WTC11 (cell line): ENCODE data around the gene RNF17. TPM values are rescaled to one million over a fixed set of nuclear protein-coding genes. Genes with fewer than 3 reads are reported as not detected.

ENCODE experiments used
- CBFB ChIP-seq: sonication (generic); formaldehyde crosslinking; IDR thresholded peaks from 2 replicates; pipeline ENCODE4 v1.8.1; 2022; ENCODE audit warnings: mild to moderate bottlenecking, low read depth, missing genetic modification reagents
- CREM ChIP-seq: sonication (generic); formaldehyde crosslinking; IDR thresholded peaks from 2 replicates; pipeline ENCODE4 v1.8.1; 2022; ENCODE audit warnings: mild to moderate bottlenecking, missing genetic modification reagents, moderate library complexity
- GTF2I ChIP-seq: fragments of 250-450 bp; sonication (Bioruptor Pico); conservative IDR thresholded peaks from 2 replicates; pipeline ENCODE4 v1.4.0; 2021; ENCODE audit warnings: mild to moderate bottlenecking
- MXD4 ChIP-seq: fragments of 250-450 bp; sonication (Bioruptor Pico); IDR thresholded peaks from 2 replicates; pipeline ENCODE4 v1.8.0; 2021; ENCODE audit warnings: mild to moderate bottlenecking, moderate library complexity, borderline replicate concordance
- NFATC4 ChIP-seq: fragments of 250-450 bp; sonication (Bioruptor Pico); IDR thresholded peaks from 2 replicates; pipeline ENCODE4 v1.9.0; 2021; ENCODE audit warnings: mild to moderate bottlenecking
- NFE2L1 ChIP-seq: sonication (generic); formaldehyde crosslinking; IDR thresholded peaks from 2 replicates; pipeline ENCODE4 v1.8.1; 2023; ENCODE audit warnings: missing genetic modification reagents
- NR2C2 ChIP-seq: sonication (generic); formaldehyde crosslinking; IDR thresholded peaks from 2 replicates; pipeline ENCODE4 v1.8.0; 2022; ENCODE audit warnings: mild to moderate bottlenecking, missing genetic modification reagents
- PRRX2 ChIP-seq: fragments of 250-450 bp; sonication (Bioruptor Pico); IDR thresholded peaks from 2 replicates; pipeline ENCODE4 v1.8.0; 2021; ENCODE audit warnings: mild to moderate bottlenecking
- RELA ChIP-seq: sonication (generic); formaldehyde crosslinking; IDR thresholded peaks from 2 replicates; pipeline ENCODE4 v1.8.1; 2022; ENCODE audit warnings: missing genetic modification reagents, mild to moderate bottlenecking, borderline replicate concordance
- SMAD3 ChIP-seq: sonication (generic); formaldehyde crosslinking; IDR thresholded peaks from 2 replicates; pipeline ENCODE4 v1.8.0; 2022; ENCODE audit warnings: missing genetic modification reagents, mild to moderate bottlenecking, borderline replicate concordance
- SOX15 ChIP-seq: fragments of 250-450 bp; sonication (Bioruptor Pico); IDR thresholded peaks from 2 replicates; pipeline ENCODE4 v1.9.0; 2021; ENCODE audit warnings: mild to moderate bottlenecking
- TCF7 ChIP-seq: sonication (generic); formaldehyde crosslinking; IDR thresholded peaks from 2 replicates; pipeline ENCODE4 v1.8.0; 2022; ENCODE audit warnings: mild to moderate bottlenecking, low read depth, missing genetic modification reagents, moderate library complexity
- TEAD4 ChIP-seq: sonication (generic); formaldehyde crosslinking; IDR thresholded peaks from 2 replicates; pipeline ENCODE4 v1.8.0; 2022; ENCODE audit warnings: mild to moderate bottlenecking, missing genetic modification reagents
- ZBTB21 ChIP-seq: sonication (generic); formaldehyde crosslinking; IDR thresholded peaks from 2 replicates; pipeline ENCODE4 v1.8.1; 2023; ENCODE audit warnings: mild to moderate bottlenecking, missing genetic modification reagents, borderline replicate concordance
- ZNF121 ChIP-seq: sonication (generic); formaldehyde crosslinking; IDR thresholded peaks from 2 replicates; pipeline ENCODE4 v1.8.0; 2023; ENCODE audit warnings: missing genetic modification reagents
- ZNF396 ChIP-seq: fragments of 250-450 bp; sonication (Bioruptor Pico); IDR thresholded peaks from 2 replicates; pipeline ENCODE4 v1.8.0; 2021; ENCODE audit warnings: mild to moderate bottlenecking, moderate library complexity, borderline replicate concordance
- ZNF416 ChIP-seq: fragments of 250-450 bp; sonication (Bioruptor Pico); IDR thresholded peaks from 2 replicates; pipeline ENCODE4 v1.9.0; 2021; ENCODE audit warnings: mild to moderate bottlenecking, inconsistent platforms
- total RNA-seq: library from RNA; stranded (reverse); gene quantifications from 3 replicates; pipeline ENCODE4 v1.2.3, GENCODE V29; 2021
- TF ChIP-seq, protein P1 (sequence below): fragments of 250-450 bp; sonication (Bioruptor Pico); conservative IDR thresholded peaks from 2 replicates; pipeline ENCODE4 v1.9.0; 2021; ENCODE audit warnings: mild to moderate bottlenecking
- TF ChIP-seq, protein P2 (sequence below): sonication (generic); formaldehyde crosslinking; IDR thresholded peaks from 2 replicates; pipeline ENCODE4 v1.8.0; 2022; ENCODE audit warnings: mild to moderate bottlenecking, missing genetic modification reagents
- TF ChIP-seq, protein P3 (sequence below): sonication (generic); formaldehyde crosslinking; IDR thresholded peaks from 2 replicates; pipeline ENCODE4 v1.8.0; 2022; ENCODE audit warnings: mild to moderate bottlenecking, missing genetic modification reagents
- TF ChIP-seq, protein P4 (sequence below): fragments of 250-450 bp; sonication (Bioruptor Pico); IDR thresholded peaks from 2 replicates; pipeline ENCODE4 v1.9.0; 2021; ENCODE audit warnings: moderate library complexity, mild to moderate bottlenecking, inconsistent platforms, borderline replicate concordance
- TF ChIP-seq, protein P5 (sequence below): sonication (generic); formaldehyde crosslinking; IDR thresholded peaks from 2 replicates; pipeline ENCODE4 v1.8.1; 2023; ENCODE audit warnings: mild to moderate bottlenecking, moderate library complexity, missing genetic modification reagents
- TF ChIP-seq, protein P6 (sequence below): sonication (generic); formaldehyde crosslinking; IDR thresholded peaks from 2 replicates; pipeline ENCODE4 v1.8.1; 2022; ENCODE audit warnings: low read depth, missing genetic modification reagents, borderline replicate concordance
- TF ChIP-seq, protein P7 (sequence below): sonication (generic); formaldehyde crosslinking; IDR thresholded peaks from 2 replicates; pipeline ENCODE4 v1.8.0; 2022; ENCODE audit warnings: mild to moderate bottlenecking, missing genetic modification reagents
- TF ChIP-seq, protein P8 (sequence below): sonication (generic); formaldehyde crosslinking; IDR thresholded peaks from 2 replicates; pipeline ENCODE4 v1.8.0; 2022; ENCODE audit warnings: missing genetic modification reagents

Gene RNF17
- total RNA-seq, 1 experiment from 2014 or later: not detected

DNA sequence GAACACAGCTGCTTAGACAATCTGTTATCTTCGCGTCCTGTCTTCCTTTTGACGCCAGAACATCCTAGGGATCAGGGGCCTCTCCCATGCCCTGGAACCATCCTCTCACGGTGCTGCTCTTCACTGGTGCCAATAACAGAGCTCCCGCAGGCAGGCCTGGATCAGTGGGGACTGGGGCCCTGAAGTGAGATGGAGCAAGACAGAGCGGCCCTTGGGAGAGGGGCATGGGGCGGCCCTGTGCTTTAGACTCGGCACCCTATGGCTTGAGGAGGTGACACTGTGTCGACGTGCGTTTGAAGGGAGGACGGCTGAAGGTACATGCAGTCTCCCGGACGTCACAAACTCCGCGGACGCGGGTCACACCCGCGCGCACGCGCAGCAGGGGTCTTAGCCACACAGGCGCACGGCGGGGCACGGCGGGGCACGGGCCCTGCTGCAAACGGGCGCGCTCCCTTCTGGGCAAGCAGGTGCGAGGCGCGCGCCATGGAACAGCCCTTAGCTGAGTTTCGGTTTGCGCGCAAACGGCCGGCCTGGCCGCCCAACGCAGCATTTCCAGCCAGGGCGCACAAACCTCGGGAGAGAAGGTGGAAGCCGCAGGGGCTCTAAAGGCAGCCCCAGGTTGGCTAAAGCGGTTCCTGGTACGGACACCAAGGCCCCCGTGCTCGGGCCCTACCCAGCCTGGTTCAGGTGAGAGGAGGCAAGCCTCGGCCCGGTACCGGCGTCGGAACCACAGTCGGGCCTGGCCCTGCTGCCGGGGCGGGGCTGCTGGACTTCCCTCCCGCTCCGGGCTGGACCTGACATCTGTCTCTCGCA, 16.5 kb upstream of the RNF17 start (continued):
- TF ChIP-seq, protein P1, sequence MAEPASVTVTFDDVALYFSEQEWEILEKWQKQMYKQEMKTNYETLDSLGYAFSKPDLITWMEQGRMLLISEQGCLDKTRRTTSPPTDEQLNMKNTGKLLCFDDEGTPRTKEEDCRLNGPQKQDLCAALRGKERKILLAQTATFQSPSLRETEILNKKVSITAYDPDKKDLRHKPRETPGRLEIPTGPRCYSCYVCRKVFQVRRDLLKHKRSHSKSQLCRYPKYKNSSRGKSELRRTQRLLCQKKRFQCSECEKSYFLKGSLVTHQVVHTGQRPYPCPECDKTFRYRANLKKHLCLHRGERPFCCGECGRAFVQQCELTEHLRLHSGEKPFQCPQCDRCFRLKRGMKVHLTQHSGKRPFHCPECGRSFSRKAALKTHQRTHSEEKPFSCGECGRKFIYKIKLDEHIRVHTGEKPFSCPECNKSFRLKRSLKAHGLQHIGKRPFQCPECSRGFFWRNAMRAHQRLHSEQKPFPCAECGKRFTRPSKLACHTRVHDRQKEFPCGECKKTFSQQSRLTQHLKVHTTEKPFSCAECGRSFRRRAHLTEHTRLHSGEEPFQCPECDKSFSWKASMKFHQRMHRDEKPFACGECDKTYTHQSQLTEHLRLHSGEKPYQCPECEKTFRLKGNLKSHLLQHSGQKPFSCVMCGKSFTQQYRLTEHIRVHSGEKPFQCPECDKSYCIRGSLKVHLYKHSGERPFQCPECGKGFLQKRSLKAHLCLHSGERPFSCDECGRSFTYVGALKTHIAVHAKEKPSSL: no peak
- TF ChIP-seq CBFB (no peak), ZNF416 (CRISPR knock-in tag) (no peak), MXD4 (no peak), NFATC4 (CRISPR knock-in tag) (no peak), ZBTB21 (CRISPR knock-in tag) (no peak), CREM (CRISPR knock-in tag) (no peak), TEAD4 (no peak), PRRX2 (no peak), RELA (CRISPR knock-in tag) (no peak), NFE2L1 (no peak), TCF7 (no peak), SMAD3 (CRISPR knock-in tag) (no peak), SOX15 (no peak), ZNF396 (CRISPR knock-in tag) (no peak), ZNF121 (CRISPR knock-in tag) (no peak), NR2C2 (CRISPR knock-in tag) (no peak), GTF2I (CRISPR knock-in tag) (no peak)
- TF ChIP-seq, protein P2, sequence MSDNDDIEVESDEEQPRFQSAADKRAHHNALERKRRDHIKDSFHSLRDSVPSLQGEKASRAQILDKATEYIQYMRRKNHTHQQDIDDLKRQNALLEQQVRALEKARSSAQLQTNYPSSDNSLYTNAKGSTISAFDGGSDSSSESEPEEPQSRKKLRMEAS (CRISPR knock-in tag): peak; percentile 94
- TF ChIP-seq, protein P3, sequence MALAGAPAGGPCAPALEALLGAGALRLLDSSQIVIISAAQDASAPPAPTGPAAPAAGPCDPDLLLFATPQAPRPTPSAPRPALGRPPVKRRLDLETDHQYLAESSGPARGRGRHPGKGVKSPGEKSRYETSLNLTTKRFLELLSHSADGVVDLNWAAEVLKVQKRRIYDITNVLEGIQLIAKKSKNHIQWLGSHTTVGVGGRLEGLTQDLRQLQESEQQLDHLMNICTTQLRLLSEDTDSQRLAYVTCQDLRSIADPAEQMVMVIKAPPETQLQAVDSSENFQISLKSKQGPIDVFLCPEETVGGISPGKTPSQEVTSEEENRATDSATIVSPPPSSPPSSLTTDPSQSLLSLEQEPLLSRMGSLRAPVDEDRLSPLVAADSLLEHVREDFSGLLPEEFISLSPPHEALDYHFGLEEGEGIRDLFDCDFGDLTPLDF (CRISPR knock-in tag): no peak
- TF ChIP-seq, protein P4, sequence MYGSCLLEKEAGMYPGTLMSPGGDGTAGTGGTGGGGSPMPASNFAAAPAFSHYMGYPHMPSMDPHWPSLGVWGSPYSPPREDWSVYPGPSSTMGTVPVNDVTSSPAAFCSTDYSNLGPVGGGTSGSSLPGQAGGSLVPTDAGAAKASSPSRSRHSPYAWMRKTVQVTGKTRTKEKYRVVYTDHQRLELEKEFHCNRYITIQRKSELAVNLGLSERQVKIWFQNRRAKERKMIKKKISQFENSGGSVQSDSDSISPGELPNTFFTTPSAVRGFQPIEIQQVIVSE (CRISPR knock-in tag): no peak
- TF ChIP-seq, protein P5, sequence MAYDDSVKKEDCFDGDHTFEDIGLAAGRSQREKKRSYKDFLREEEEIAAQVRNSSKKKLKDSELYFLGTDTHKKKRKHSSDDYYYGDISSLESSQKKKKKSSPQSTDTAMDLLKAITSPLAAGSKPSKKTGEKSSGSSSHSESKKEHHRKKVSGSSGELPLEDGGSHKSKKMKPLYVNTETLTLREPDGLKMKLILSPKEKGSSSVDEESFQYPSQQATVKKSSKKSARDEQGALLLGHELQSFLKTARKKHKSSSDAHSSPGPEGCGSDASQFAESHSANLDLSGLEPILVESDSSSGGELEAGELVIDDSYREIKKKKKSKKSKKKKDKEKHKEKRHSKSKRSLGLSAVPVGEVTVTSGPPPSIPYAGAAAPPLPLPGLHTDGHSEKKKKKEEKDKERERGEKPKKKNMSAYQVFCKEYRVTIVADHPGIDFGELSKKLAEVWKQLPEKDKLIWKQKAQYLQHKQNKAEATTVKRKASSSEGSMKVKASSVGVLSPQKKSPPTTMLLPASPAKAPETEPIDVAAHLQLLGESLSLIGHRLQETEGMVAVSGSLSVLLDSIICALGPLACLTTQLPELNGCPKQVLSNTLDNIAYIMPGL: no peak
- TF ChIP-seq, protein P6, sequence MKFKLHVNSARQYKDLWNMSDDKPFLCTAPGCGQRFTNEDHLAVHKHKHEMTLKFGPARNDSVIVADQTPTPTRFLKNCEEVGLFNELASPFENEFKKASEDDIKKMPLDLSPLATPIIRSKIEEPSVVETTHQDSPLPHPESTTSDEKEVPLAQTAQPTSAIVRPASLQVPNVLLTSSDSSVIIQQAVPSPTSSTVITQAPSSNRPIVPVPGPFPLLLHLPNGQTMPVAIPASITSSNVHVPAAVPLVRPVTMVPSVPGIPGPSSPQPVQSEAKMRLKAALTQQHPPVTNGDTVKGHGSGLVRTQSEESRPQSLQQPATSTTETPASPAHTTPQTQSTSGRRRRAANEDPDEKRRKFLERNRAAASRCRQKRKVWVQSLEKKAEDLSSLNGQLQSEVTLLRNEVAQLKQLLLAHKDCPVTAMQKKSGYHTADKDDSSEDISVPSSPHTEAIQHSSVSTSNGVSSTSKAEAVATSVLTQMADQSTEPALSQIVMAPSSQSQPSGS (CRISPR knock-in tag): no peak
- TF ChIP-seq, protein P7, sequence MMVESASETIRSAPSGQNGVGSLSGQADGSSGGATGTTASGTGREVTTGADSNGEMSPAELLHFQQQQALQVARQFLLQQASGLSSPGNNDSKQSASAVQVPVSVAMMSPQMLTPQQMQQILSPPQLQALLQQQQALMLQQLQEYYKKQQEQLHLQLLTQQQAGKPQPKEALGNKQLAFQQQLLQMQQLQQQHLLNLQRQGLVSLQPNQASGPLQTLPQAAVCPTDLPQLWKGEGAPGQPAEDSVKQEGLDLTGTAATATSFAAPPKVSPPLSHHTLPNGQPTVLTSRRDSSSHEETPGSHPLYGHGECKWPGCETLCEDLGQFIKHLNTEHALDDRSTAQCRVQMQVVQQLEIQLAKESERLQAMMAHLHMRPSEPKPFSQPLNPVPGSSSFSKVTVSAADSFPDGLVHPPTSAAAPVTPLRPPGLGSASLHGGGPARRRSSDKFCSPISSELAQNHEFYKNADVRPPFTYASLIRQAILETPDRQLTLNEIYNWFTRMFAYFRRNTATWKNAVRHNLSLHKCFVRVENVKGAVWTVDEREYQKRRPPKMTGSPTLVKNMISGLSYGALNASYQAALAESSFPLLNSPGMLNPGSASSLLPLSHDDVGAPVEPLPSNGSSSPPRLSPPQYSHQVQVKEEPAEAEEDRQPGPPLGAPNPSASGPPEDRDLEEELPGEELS (CRISPR knock-in tag): peak; percentile 63; the same call in 1 of the 2 replicates
- TF ChIP-seq, protein P8, sequence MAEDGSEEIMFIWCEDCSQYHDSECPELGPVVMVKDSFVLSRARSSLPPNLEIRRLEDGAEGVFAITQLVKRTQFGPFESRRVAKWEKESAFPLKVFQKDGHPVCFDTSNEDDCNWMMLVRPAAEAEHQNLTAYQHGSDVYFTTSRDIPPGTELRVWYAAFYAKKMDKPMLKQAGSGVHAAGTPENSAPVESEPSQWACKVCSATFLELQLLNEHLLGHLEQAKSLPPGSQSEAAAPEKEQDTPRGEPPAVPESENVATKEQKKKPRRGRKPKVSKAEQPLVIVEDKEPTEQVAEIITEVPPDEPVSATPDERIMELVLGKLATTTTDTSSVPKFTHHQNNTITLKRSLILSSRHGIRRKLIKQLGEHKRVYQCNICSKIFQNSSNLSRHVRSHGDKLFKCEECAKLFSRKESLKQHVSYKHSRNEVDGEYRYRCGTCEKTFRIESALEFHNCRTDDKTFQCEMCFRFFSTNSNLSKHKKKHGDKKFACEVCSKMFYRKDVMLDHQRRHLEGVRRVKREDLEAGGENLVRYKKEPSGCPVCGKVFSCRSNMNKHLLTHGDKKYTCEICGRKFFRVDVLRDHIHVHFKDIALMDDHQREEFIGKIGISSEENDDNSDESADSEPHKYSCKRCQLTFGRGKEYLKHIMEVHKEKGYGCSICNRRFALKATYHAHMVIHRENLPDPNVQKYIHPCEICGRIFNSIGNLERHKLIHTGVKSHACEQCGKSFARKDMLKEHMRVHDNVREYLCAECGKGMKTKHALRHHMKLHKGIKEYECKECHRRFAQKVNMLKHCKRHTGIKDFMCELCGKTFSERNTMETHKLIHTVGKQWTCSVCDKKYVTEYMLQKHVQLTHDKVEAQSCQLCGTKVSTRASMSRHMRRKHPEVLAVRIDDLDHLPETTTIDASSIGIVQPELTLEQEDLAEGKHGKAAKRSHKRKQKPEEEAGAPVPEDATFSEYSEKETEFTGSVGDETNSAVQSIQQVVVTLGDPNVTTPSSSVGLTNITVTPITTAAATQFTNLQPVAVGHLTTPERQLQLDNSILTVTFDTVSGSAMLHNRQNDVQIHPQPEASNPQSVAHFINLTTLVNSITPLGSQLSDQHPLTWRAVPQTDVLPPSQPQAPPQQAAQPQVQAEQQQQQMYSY (CRISPR knock-in tag): no peak; the same call in none of the 2 replicates
